Astrocyte (in vitro differentiated cells and primary cell): ENCODE results near the gene DIDO1. TPM values are rescaled to one million over a fixed set of nuclear protein-coding genes. Genes with fewer than 3 reads are reported as not detected.

Experiments
- DNase-seq: peaks from one replicate; pipeline ENCODE4 v3.0.0-alpha.2; 2010; ENCODE audit warnings: low read depth
- FAIRE-seq: peaks from 2 replicates; lab custom pipeline; 2011; peaks lifted over from hg19 to GRCh38; lab: Jason Lieb, UNC
- H2AFZ ChIP-seq: 2 replicates; pipeline ENCODE4 v1.6.0; 2012; ENCODE audit warnings: low read depth, low read length, inconsistent platforms
- H3K27ac ChIP-seq: 2 replicates; pipeline ENCODE4 v1.5.1; 2011; ENCODE audit warnings: low read depth, low read length, inconsistent platforms
- H3K27me3 ChIP-seq: 2 replicates; pipeline ENCODE4 v1.6.0; 2011; ENCODE audit warnings: low read length, inconsistent platforms; ENCODE audit not compliant: insufficient read depth
- H3K36me3 ChIP-seq: 2 replicates; pipeline ENCODE4 v1.5.1; 2011; ENCODE audit warnings: low read length, inconsistent platforms; ENCODE audit not compliant: insufficient read depth
- H3K4me1 ChIP-seq: 2 replicates; pipeline ENCODE4 v1.5.1; 2011; ENCODE audit warnings: low read length, inconsistent platforms; ENCODE audit not compliant: insufficient read depth
- H3K4me2 ChIP-seq: 2 replicates; pipeline ENCODE4 v1.6.0; 2012; ENCODE audit warnings: low read length, inconsistent platforms
- H3K4me3 ChIP-seq: 2 replicates; pipeline ENCODE4 v1.5.1; 2011; ENCODE audit warnings: low read depth, mild to moderate bottlenecking, low read length, inconsistent platforms; ENCODE audit not compliant: insufficient read depth
- H3K79me2 ChIP-seq: 2 replicates; pipeline ENCODE4 v1.6.0; 2012; ENCODE audit warnings: mild to moderate bottlenecking, low read length, inconsistent platforms; ENCODE audit not compliant: insufficient read depth
- H3K9ac ChIP-seq: 2 replicates; pipeline ENCODE4 v1.6.0; 2012; ENCODE audit warnings: mild to moderate bottlenecking, low read length, inconsistent platforms
- H3K9me3 ChIP-seq: 2 replicates; pipeline ENCODE4 v1.5.1; 2012; ENCODE audit warnings: low read depth, mild to moderate bottlenecking, low read length, inconsistent platforms; ENCODE audit not compliant: insufficient read depth
- H4K20me1 ChIP-seq: 2 replicates; pipeline ENCODE4 v1.6.0; 2012; ENCODE audit warnings: low read length, inconsistent platforms; ENCODE audit not compliant: insufficient read depth
- H3K27ac Mint-ChIP-seq: one replicate; pipeline ENCODE4 v1.8.0; 2021; ENCODE audit warnings: mild to moderate bottlenecking, mixed read lengths; ENCODE audit not compliant: unreplicated experiment
- H3K27me3 Mint-ChIP-seq: one replicate; pipeline ENCODE4 v1.8.0; 2021; ENCODE audit warnings: low read depth, mixed read lengths; ENCODE audit not compliant: unreplicated experiment
- H3K36me3 Mint-ChIP-seq: one replicate; pipeline ENCODE4 v1.8.0; 2021; ENCODE audit warnings: low read depth, mixed read lengths; ENCODE audit not compliant: unreplicated experiment
- H3K4me1 Mint-ChIP-seq: one replicate; pipeline ENCODE4 v1.8.0; 2021; ENCODE audit warnings: low read depth, mixed read lengths; ENCODE audit not compliant: unreplicated experiment
- H3K4me3 Mint-ChIP-seq: one replicate; pipeline ENCODE4 v1.8.0; 2021; ENCODE audit warnings: mild to moderate bottlenecking, moderate library complexity, mixed read lengths; ENCODE audit not compliant: unreplicated experiment
- H3K9me3 Mint-ChIP-seq: one replicate; pipeline ENCODE4 v1.8.0; 2021; ENCODE audit warnings: mild to moderate bottlenecking, mixed read lengths; ENCODE audit not compliant: unreplicated experiment
- EZH2 ChIP-seq: IDR thresholded peaks from 2 replicates; pipeline ENCODE4 v1.6.1; 2012; ENCODE audit warnings: mild to moderate bottlenecking, low read length, inconsistent platforms; ENCODE audit not compliant: insufficient read depth
- total RNA-seq: library from RNA; stranded (reverse); gene quantifications from 2 replicates; pipeline ENCODE4 v1.2.1, GENCODE V29; 2021
- TF ChIP-seq, protein P1 (sequence below): IDR thresholded peaks from 2 replicates; pipeline ENCODE4 v1.5.1; 2011; ENCODE audit warnings: low read depth, mild to moderate bottlenecking, inconsistent platforms, low read length, moderate library complexity; ENCODE audit not compliant: insufficient read depth

Gene DIDO1
- total RNA-seq, 1 donor from 2014 or later: 39.0 TPM

DNA sequence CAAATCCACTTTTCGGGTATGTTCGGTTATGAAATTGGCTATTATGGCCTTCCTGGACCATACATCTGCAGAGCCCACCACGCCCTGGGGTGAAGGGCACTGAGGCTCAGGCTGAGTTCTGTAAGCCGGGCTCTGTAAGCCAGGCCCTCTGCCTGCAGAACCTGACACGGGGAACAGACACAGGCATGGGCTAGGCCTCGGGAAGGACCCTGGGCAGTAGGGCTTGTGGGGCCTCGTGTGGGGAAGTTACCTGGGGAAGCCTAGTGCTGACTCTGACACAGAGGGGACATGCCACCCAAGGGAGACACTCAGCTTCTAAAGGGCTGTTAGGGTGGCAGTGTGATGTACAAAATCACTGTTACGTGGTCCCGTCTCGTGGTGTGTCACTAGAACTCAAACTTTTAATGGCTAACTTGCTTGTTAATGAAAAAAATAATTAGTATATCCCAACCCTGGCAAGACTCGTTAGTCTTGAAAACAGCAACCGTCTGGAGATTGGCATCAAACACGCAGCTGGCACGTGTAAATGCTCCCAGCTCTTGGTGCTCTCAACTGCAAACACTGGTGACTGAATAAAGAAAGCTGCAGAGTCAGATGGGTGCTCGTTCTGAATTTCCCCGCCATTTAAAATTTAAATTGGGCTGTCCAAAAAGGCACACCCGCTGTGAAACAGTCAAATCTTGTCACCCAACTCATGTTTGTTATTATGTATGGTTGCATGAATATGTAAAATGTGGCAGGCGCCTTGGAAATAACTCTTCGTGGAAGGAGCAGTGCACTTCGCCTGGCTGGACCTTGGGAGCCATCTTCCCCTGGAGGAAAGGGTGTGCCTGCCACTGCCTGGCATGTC is 41.0 kb downstream of the DIDO1 start:
- H3K9ac ChIP-seq: no peak overlapping the region
- H3K36me3 Mint-ChIP-seq: peaks cover 18% of the 10 kb centered on the region
- no peaks in the 10 kb centered on the region for H3K9me3 Mint-ChIP-seq
- H3K9me3 ChIP-seq: no peaks in the 10 kb centered on the region
- H3K36me3 ChIP-seq: peaks cover 10% of the 10 kb centered on the region
- no peaks in the 10 kb centered on the region for H3K27me3 Mint-ChIP-seq
- no peaks in the 10 kb centered on the region for H3K79me2 ChIP-seq
- H3K27ac ChIP-seq: no peak overlapping the region
- peaks cover 16% of the 10 kb centered on the region for H3K4me1 Mint-ChIP-seq
- peaks cover 19% of the 10 kb centered on the region for H3K4me1 ChIP-seq
- H4K20me1 ChIP-seq: peaks cover 49% of the 10 kb centered on the region
- no peak overlapping the region for H2AFZ ChIP-seq
- no peak for TF ChIP-seq EZH2
- TF ChIP-seq, protein P1, sequence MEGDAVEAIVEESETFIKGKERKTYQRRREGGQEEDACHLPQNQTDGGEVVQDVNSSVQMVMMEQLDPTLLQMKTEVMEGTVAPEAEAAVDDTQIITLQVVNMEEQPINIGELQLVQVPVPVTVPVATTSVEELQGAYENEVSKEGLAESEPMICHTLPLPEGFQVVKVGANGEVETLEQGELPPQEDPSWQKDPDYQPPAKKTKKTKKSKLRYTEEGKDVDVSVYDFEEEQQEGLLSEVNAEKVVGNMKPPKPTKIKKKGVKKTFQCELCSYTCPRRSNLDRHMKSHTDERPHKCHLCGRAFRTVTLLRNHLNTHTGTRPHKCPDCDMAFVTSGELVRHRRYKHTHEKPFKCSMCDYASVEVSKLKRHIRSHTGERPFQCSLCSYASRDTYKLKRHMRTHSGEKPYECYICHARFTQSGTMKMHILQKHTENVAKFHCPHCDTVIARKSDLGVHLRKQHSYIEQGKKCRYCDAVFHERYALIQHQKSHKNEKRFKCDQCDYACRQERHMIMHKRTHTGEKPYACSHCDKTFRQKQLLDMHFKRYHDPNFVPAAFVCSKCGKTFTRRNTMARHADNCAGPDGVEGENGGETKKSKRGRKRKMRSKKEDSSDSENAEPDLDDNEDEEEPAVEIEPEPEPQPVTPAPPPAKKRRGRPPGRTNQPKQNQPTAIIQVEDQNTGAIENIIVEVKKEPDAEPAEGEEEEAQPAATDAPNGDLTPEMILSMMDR: no peak
- no peak overlapping the region for H3K27ac Mint-ChIP-seq
- DNase-seq: no peak
- no peak overlapping the region for H3K4me3 Mint-ChIP-seq
- H3K4me3 ChIP-seq: no peak overlapping the region
- no peaks in the 10 kb centered on the region for H3K27me3 ChIP-seq
- FAIRE-seq: no peak
- H3K4me2 ChIP-seq: no peak overlapping the region

DNA sequence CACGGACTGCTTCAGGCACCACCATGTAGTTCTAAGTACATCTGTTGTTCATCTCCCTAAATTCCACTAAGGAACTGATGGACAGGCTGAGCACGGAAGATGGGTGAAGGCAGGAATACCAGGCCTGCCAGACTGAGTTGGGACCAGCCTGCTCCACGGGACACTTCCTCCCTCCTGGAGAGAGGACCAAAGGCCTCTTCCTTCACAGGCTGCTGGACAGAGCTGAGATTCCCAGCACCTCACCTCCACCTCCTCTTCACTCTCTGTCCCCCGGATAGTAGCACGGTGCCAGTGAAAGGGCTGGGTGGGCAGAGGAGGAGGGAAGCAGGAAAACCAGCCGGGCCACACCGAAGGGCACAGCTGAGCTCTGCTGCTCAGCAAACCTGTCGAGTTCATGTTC is 41.7 kb downstream of the DIDO1 start:
- no peaks in the 10 kb centered on the region for H3K9me3 ChIP-seq
- H3K4me3 Mint-ChIP-seq: no peak overlapping the region
- no peak overlapping the region for H3K27ac ChIP-seq
- DNase-seq (no peak), FAIRE-seq (no peak)
- H3K4me1 Mint-ChIP-seq: peaks cover 16% of the 10 kb centered on the region
- H3K4me1 ChIP-seq: peaks cover 19% of the 10 kb centered on the region
- H3K36me3 Mint-ChIP-seq: peaks cover 18% of the 10 kb centered on the region
- no peaks in the 10 kb centered on the region for H3K27me3 ChIP-seq
- peaks cover 43% of the 10 kb centered on the region for H4K20me1 ChIP-seq
- no peak overlapping the region for H3K9ac ChIP-seq
- H3K27ac Mint-ChIP-seq: no peak overlapping the region
- no peak overlapping the region for H2AFZ ChIP-seq
- no peaks in the 10 kb centered on the region for H3K9me3 Mint-ChIP-seq
- peaks cover 3% of the 10 kb centered on the region for H3K36me3 ChIP-seq
- no peaks in the 10 kb centered on the region for H3K27me3 Mint-ChIP-seq
- no peaks in the 10 kb centered on the region for H3K79me2 ChIP-seq
- TF ChIP-seq, protein P1: no peak
- no peak for TF ChIP-seq EZH2
- H3K4me3 ChIP-seq: no peak overlapping the region
- no peak overlapping the region for H3K4me2 ChIP-seq

DNA sequence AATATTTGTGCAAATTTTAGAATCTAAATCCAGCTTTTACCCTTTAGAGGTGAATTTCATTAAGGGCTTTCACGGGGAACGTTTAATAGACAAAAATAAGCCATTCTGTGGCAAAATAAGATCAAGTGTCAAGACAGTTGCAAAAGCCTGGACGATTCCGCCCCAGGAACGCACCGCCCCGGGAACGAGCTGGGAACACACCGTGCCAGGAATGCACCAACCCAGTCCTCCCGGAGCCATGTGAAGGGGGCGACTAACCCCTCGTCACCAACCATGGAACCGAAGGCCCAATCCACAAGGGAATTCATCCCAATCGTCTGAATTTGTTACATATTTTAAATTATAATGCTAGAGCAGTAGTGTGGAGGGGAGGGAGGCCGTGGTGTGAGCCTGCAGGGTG is 43.9 kb downstream of the DIDO1 start:
- Histone ChIP-seq H3K9ac (no peak overlapping the region), H3K27ac (no peak overlapping the region), H3K79me2 (no peaks in the 10 kb centered on the region), H2AFZ (no peak overlapping the region), H3K4me3 (no peak overlapping the region), H3K4me1 (peaks cover 8% of the 10 kb centered on the region), H3K4me2 (no peak overlapping the region), H3K27me3 (no peaks in the 10 kb centered on the region), H3K36me3 (peaks cover 3% of the 10 kb centered on the region), H4K20me1 (peaks cover 25% of the 10 kb centered on the region), H3K9me3 (no peaks in the 10 kb centered on the region)
- H3K27me3 Mint-ChIP-seq: no peaks in the 10 kb centered on the region
- FAIRE-seq: no peak
- no peak overlapping the region for H3K4me3 Mint-ChIP-seq
- H3K36me3 Mint-ChIP-seq: peaks cover 12% of the 10 kb centered on the region
- no peak for DNase-seq
- TF ChIP-seq, protein P1: no peak
- no peak for TF ChIP-seq EZH2
- no peaks in the 10 kb centered on the region for H3K9me3 Mint-ChIP-seq
- H3K27ac Mint-ChIP-seq: no peak overlapping the region
- peaks cover 10% of the 10 kb centered on the region for H3K4me1 Mint-ChIP-seq
